ENCODE data around the gene FLNB. TPM values are rescaled to one million over a fixed set of nuclear protein-coding genes. Genes with fewer than 3 reads are reported as not detected.
"Not testable (repeated sequence)": the region's sequence is repeated elsewhere in the genome, so short reads cannot be mapped to it uniquely, and the experiment has no call there.

The FLNB gene
- total and polyA plus RNA-seq, 8 donors, result 80.1 to 126 (median 93.3) TPM

GRCh38 chr3:57985984-57986246, 22.3 kb upstream of the FLNB start:
- intact Hi-C loops (cut with DNase I), result no loop called here
- H3K27ac ChIP-seq, result no peak overlapping the region
- H3K4me1 ChIP-seq, result peaks cover 0 to 33% of the 10 kb centered on the region in 2 donors
- H3K27me3 ChIP-seq, result no peaks in the 10 kb centered on the region
- no peak for ATAC-seq
- no peaks in the 10 kb centered on the region for H3K36me3 ChIP-seq
- no peak for DNase-seq
- H3K4me3 ChIP-seq, result no peak overlapping the region
- H3K9me3 ChIP-seq, result no peaks in the 10 kb centered on the region
- TF ChIP-seq, protein P1, sequence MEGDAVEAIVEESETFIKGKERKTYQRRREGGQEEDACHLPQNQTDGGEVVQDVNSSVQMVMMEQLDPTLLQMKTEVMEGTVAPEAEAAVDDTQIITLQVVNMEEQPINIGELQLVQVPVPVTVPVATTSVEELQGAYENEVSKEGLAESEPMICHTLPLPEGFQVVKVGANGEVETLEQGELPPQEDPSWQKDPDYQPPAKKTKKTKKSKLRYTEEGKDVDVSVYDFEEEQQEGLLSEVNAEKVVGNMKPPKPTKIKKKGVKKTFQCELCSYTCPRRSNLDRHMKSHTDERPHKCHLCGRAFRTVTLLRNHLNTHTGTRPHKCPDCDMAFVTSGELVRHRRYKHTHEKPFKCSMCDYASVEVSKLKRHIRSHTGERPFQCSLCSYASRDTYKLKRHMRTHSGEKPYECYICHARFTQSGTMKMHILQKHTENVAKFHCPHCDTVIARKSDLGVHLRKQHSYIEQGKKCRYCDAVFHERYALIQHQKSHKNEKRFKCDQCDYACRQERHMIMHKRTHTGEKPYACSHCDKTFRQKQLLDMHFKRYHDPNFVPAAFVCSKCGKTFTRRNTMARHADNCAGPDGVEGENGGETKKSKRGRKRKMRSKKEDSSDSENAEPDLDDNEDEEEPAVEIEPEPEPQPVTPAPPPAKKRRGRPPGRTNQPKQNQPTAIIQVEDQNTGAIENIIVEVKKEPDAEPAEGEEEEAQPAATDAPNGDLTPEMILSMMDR (IDR thresholded peaks at IDR 0.05), result no peak

GRCh38 chr3:57986261-57986660, 22.0 kb upstream of the FLNB start:
- H3K27ac ChIP-seq, result no peak overlapping the region
- H3K4me3 ChIP-seq, result no peak overlapping the region
- H3K36me3 ChIP-seq, result no peaks in the 10 kb centered on the region
- intact Hi-C loops (cut with DNase I), result no loop called here
- H3K4me1 ChIP-seq, result peaks cover 0 to 32% of the 10 kb centered on the region in 2 donors
- ATAC-seq, result no peak
- TF ChIP-seq, protein P1 (IDR thresholded peaks at IDR 0.05), result no peak
- H3K9me3 ChIP-seq, result no peaks in the 10 kb centered on the region
- DNase-seq, result no peak
- H3K27me3 ChIP-seq, result no peaks in the 10 kb centered on the region

DNA sequence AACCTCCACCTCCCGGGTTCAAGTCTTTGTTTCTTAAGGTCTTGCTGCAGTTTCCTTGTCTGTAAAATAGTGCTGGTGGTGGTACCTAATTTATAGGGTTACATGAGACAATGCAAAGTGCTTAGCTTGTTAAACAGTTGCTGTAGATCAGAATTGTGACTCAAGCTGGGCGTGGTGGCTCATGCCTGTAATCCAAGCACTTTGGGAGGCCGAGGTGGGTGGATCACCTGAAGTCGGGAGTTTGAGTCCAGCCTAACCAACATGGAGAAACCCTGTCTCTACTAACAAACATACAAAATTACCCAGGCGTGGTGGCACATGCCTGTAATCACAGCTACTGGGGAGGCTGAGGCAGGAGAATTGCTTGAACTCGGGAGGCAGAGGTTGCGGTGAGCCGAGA, 19.0 kb upstream of the FLNB start:
- H3K4me3 ChIP-seq; H3K4me1 ChIP-seq; H3K27ac ChIP-seq; DNase-seq; ATAC-seq; H3K27me3 ChIP-seq; H3K9me3 ChIP-seq; H3K36me3 ChIP-seq; intact Hi-C loops (cut with DNase I): not testable (repeated sequence)

DNA sequence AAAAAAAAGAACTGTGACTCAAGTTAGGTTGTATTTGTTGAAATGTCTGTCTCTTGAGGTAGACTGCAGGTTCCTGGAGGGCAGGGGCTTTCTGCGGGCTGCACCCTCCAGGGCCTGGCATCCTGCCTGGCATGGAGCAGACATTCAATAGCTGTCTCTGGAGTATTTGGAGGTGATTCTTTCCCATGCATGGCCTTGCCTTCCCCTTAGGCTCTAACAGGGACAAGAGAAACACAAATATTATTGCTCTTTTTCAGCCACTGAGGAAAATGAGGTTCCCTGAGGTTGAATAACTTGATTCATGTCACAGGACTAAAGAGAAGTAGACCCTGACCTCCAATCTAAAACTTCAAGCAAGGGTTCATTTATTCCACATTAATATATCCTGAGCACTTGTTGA, 18.6 kb upstream of the FLNB start:
- H3K9me3 ChIP-seq, result no peaks in the 10 kb centered on the region
- no peaks in the 10 kb centered on the region for H3K36me3 ChIP-seq
- no peaks in the 10 kb centered on the region for H3K27me3 ChIP-seq
- TF ChIP-seq, protein P1 (IDR thresholded peaks at IDR 0.05), result no peak
- H3K27ac ChIP-seq, result no peak overlapping the region
- ATAC-seq (no peak), DNase-seq (no peak)
- peaks cover 0 to under 1% of the 10 kb centered on the region in 2 donors for H3K4me1 ChIP-seq
- no peak overlapping the region for H3K4me3 ChIP-seq
- intact Hi-C loops (cut with DNase I), result no loop called here

- no peaks in the 10 kb centered on the region for H3K36me3 ChIP-seq
- H3K4me3 ChIP-seq, result no peak overlapping the region
- intact Hi-C loops (cut with DNase I), result no loop called here
- no peak overlapping the region for H3K27ac ChIP-seq
- H3K9me3 ChIP-seq, result no peaks in the 10 kb centered on the region
- DNase-seq, result no peak
- no peak for ATAC-seq
- no peaks in the 10 kb centered on the region for H3K27me3 ChIP-seq
- no peaks in the 10 kb centered on the region for H3K4me1 ChIP-seq
- TF ChIP-seq, protein P1 (IDR thresholded peaks at IDR 0.05), result no peak
These were observed 15.6 kb upstream of the FLNB start for GRCh38 chr3:57992452-57993213.

Data from left lung (tissue), 10 donors.